ENCODE measurements around the gene ELMO1. TPM values are rescaled to one million over a fixed set of nuclear protein-coding genes. Genes with fewer than 3 reads are reported as not detected.

ELMO1 gene
- total RNA-seq, 1 donor: under 0.01 TPM

GRCh38 chr7:36923943-36924436 lies 524.7 kb downstream of the ELMO1 start:
- TF ChIP-seq CTCF (IDR thresholded peaks at IDR 0.05; ENCODE audit: insufficient read depth, low read depth, low read length): no peak

GRCh38 chr7:36923185-36923584 lies 525.5 kb downstream of the ELMO1 start:
- H3K4me3 ChIP-seq (ENCODE audit: low read depth, low read length): no peak overlapping the region
- TF ChIP-seq CTCF (IDR thresholded peaks at IDR 0.05; ENCODE audit: insufficient read depth, low read depth, low read length): no peak
- no peak for DNase-seq (ENCODE audit: low read depth)

More at GRCh38 chr7:36923943-36924436, 524.7 kb downstream of the ELMO1 start:
- H3K4me3 ChIP-seq (ENCODE audit: low read depth, low read length): no peak overlapping the region
- DNase-seq (ENCODE audit: low read depth): no peak

- no peak for DNase-seq (ENCODE audit: low read depth)
- TF ChIP-seq CTCF (IDR thresholded peaks at IDR 0.05; ENCODE audit: insufficient read depth, low read depth, low read length): no peak
Observed at GRCh38 chr7:36920433-36920832, 528.2 kb downstream of the ELMO1 start.

GRCh38 chr7:36919738-36920137 lies 528.9 kb downstream of the ELMO1 start:
- TF ChIP-seq CTCF (IDR thresholded peaks at IDR 0.05; ENCODE audit: insufficient read depth, low read depth, low read length): no peak
- DNase-seq (ENCODE audit: low read depth): no peak
- H3K4me3 ChIP-seq (ENCODE audit: low read depth, low read length): no peak overlapping the region

More at GRCh38 chr7:36920433-36920832, 528.2 kb downstream of the ELMO1 start:
- H3K4me3 ChIP-seq (ENCODE audit: low read depth, low read length): no peak overlapping the region

GRCh38 chr7:36918591-36918990 lies 530.1 kb downstream of the ELMO1 start:
- no peak for DNase-seq (ENCODE audit: low read depth)
- H3K4me3 ChIP-seq (ENCODE audit: low read depth, low read length): no peak overlapping the region
- TF ChIP-seq CTCF (IDR thresholded peaks at IDR 0.05; ENCODE audit: insufficient read depth, low read depth, low read length): no peak

- DNase-seq (ENCODE audit: low read depth): no peak
- no peak overlapping the region for H3K4me3 ChIP-seq (ENCODE audit: low read depth, low read length)
- no peak for TF ChIP-seq CTCF (IDR thresholded peaks at IDR 0.05; ENCODE audit: insufficient read depth, low read depth, low read length)
Observed at GRCh38 chr7:36916619-36917018, 532.0 kb downstream of the ELMO1 start.

GRCh38 chr7:36916116-36916515 lies 532.5 kb downstream of the ELMO1 start:
- H3K4me3 ChIP-seq (ENCODE audit: low read depth, low read length): no peak overlapping the region
- no peak for TF ChIP-seq CTCF (IDR thresholded peaks at IDR 0.05; ENCODE audit: insufficient read depth, low read depth, low read length)
- DNase-seq (ENCODE audit: low read depth): no peak

Measured in fibroblast of villous mesenchyme (primary cell).